HL-60/S4 treated with retinoic acid at 250 ng/mL for 4 days and 3 days (cell line): ENCODE measurements around the gene TOMM7.
"Not testable (repeated sequence)": the region's sequence is repeated elsewhere in the genome, so short reads cannot be mapped to it uniquely, and the experiment has no call there.

Source experiments
- in situ Hi-C: fragments of 300-500 bp; cut with MboI; formaldehyde crosslinking; loops from 2 replicates; pipeline ENCODE4 v1.7.0; 2022; ENCODE audit warnings: low sequenced_read_pairs

TOMM7 gene

GRCh38 chr7:22826593-22826992 lies 3.9 kb upstream of the TOMM7 start:
- in situ Hi-C loops = no loop called here

DNA sequence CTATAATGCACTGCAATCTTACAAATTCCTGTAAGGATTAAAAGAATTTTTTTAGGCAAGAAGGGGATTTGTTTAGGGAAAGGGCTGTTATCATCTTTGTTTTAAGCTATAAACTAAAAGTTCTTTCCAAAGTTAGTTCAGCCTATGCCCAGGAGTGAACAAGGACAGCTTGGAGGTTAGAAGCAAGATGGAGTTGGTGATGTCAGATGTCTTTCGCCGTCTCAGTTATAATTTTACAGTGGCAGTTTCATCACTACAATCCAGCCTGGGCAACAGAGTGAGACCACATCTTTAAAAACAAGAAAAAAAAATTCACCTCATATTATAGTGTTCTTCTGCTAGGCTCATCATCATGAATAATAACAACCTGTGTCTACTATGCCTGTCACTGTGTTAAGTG lies 2.1 kb upstream of the TOMM7 start:
- in situ Hi-C loops = no loop called here

- in situ Hi-C loops = no loop called here
Measured at GRCh38 chr7:22823142-22823497, 471 bp upstream of the TOMM7 start.

DNA sequence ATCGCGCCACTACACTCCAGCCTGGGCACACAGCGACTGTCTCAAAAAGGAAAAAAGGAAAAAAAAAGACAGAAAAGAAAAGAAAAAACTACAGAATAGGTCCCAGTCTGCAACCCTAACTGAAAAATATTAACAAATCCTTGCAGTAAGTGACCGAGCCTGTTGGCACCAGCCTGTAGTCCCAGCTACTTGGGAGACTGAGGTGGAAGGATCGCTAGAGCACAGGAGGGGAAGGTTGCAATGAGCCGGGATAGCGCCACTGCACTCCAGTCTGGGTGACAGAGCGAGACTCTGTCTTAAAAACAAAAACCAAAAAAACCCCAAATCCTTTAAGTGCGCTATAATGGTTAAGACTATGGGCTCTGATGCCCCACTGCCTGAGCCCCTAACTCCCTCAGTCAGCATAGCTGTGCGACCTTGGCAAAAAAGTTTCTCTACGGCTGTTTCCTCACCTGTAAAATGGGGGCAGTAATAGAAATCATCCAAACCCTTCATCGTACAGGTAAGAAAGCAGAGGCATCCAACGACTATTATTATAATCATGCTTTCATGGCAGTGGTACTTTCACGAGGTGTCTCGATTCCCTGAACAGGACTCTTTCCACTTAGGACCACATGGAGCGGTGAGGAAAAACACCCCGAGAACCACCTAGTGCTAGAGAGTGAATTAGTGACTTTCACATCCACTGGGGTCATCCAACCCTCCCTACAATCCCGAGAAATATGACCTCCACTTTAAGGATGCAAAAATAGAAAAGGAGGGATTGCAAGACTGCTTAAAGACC lies 755 bp downstream of the TOMM7 start:
- in situ Hi-C loops = no loop called here

GRCh38 chr7:22819476-22819875 lies 3.2 kb downstream of the TOMM7 start:
- in situ Hi-C loops = no loop called here

DNA sequence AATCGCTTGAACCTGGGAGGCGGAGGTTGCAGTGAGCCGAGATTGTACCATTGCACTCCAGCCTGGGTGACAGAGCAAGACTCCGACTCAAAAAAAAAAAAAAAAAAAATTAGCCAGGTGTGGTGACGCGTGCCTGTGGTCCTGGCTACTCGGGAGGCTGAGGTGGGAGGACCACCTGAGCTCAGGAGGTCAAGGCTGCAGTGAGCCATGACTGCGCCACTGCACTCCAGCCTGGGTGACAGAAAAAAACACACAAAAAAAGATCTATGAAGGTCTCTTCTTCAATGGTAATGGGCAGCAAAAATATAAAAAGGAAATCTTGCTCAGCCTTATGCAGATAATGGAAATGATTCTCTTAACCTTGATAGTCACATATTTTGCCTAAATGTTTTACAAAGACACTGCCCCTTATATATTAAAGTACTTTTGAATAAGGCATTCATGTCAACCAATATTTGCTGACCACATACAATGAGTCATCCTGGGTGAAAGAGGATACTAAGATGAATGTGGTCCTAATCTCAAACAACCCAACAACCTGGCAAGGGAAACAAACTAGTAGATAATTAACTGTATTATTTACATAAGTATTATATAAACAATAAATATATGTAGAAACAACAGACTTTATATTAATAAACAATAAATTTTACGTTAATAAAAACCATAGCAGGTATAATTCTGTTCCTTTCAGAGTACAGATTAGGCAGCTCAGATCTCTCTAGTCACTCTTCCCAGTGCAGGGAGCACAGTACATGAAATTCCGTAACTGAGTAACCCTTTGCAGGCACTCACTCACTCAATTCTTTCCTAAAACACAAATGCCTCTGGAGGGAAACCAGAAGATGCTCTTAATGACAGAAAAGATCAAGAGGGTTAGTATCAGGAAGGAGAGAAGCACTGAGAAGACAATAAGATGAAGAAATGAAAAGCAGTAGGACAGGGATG lies 8.1 kb downstream of the TOMM7 start:
- in situ Hi-C loops = no loop called here

DNA sequence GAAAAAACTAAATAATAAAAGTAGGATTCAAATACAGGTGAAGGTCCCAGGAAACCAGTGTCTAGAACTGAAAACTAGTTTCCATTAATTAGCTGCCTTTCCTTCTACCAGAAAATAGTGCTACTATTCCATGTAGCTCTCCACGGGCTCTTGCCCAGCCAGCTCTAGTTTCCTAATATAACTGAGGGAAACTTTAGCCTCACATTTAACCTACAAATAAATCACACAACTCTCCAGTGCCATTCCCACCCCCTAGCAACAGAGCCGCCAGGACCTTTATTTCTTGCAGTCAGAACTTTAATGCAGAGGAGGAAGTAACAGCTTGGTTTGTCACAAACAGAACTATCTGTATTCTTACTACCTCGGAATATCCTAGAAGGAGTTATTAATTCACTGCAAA lies 10.3 kb downstream of the TOMM7 start:
- in situ Hi-C loops = no loop called here

DNA sequence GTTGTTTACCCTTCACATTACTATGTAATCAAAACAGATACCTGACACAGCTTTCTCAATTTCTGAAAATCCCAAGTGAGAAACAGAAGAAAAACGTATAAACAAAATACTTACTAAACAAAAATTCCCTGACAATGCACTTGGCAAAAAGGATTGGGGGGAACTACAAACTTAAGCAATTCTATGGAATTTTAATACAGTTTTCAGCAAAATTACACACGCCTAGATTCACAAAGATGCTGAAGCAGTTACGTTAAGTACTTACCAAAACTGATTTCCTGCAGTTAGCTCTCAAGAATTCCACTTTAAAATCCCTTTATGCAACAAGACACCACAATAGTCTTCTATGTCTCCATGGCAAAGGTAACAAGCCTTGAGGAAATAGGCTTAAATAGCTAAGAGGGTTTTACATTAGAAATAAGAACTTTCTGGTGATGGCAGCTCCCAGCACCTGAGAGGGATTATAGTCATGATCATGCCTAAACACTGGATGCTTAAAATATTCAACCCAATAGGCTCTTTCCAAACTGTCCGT lies 10.8 kb downstream of the TOMM7 start:
- in situ Hi-C loops = no loop called here

DNA sequence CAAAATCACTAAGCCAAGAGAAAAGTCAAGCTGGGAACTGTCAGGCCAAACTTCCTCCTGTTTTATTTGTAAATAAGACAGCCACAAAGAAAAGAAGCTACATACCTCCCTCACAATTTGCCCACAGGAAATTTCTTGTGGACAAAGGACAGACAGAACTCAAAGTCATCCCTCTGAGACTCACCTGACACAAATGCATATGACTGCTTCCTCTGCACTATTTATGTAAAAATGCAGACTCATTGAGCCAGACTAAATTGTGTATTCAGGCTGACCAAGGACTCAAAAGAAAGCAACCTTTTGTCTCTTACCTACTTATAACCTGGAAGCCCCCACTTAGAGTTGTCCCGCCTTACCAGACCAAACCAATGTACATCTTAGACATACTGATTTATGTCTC lies 11.8 kb downstream of the TOMM7 start:
- in situ Hi-C loops = no loop called here

- in situ Hi-C loops = no loop called here
Measured at GRCh38 chr7:22809902-22810642, 12.6 kb downstream of the TOMM7 start.

DNA sequence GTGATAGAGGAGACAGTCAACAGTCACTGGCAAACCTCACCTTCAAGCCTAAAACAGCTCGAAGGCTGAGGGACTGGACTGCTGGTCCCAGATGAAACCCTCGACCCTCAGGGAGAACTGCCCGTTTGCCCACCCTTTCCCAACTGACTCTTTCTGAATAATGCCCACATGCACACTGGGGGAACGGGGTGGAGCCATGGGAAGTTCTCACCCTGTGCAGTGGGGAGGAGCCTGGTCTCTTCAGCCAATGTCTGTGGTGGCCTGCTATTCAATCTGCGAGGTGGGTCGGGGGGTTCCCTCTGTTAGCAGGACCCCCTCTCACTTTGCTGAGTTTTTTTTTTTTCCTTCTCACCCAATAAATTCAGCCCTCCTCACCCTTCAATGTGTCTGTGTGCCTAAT lies 14.5 kb downstream of the TOMM7 start:
- in situ Hi-C loops = no loop called here

DNA sequence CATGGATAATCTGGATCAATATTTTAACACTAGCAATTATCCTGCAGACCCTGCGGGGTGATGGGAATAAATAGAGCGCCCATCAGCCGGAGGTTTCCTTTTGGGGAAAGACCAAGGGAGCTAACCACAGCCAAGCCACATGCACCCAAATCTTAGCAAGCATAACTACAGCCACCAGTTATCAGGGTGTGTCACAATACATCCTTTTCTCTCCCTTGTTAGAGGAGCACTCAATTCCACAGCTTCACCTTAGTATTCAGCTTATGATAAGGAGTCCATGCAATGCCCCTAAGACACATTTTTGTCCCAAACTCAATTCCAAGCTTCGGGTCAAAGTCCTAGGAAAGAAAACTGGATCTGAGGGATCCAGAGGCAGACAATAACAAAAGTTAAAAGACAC lies 15.9 kb downstream of the TOMM7 start:
- in situ Hi-C loops = no loop called here

GRCh38 chr7:22805227-22805626 lies 17.4 kb downstream of the TOMM7 start:
- in situ Hi-C loops = no loop called here

- in situ Hi-C loops = not testable (repeated sequence)
Measured at GRCh38 chr7:22802831-22803230, 19.8 kb downstream of the TOMM7 start.

DNA sequence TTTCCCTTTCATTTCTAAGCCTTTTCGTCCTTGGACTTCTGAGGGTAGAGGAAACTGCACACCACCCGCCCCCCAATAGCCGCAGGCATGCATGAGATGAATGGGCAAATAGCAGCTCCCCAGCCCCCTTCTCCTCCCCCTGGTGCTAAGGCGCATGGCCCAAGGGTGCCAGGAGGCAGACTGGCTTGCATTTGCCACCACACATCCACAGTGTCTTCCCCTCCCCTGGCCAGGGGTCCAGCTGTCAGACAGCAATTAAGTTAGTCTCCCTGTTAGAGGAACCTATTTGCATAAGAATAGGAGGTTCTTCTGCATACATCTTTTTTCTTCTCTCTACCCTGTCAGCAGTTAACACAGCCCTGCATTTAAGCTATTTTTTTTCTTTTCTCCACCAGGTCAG lies 20.2 kb downstream of the TOMM7 start:
- in situ Hi-C loops = no loop called here

GRCh38 chr7:22801912-22802311 lies 20.7 kb downstream of the TOMM7 start:
- in situ Hi-C loops = no loop called here

DNA sequence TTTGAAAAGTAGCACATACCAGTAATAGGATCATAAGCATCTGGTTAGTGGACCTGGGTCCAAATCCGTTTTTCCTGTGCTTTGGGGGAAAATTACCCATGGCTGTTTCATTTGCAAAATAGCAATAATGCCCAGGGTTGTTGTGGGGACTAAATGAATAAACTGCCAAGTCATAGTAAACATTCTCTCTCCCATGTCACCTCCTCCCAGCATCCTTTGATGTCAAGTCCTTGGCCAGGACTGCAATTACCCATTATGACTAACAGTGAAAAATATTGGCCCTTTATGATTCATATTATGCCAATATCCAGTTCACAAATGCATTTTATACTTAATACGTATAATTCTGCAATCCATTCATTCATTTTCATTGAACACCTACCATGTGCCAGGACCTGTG lies 23.0 kb downstream of the TOMM7 start:
- in situ Hi-C loops = no loop called here

- in situ Hi-C loops = no loop called here
Measured at GRCh38 chr7:22793593-22794462, 28.8 kb downstream of the TOMM7 start.

DNA sequence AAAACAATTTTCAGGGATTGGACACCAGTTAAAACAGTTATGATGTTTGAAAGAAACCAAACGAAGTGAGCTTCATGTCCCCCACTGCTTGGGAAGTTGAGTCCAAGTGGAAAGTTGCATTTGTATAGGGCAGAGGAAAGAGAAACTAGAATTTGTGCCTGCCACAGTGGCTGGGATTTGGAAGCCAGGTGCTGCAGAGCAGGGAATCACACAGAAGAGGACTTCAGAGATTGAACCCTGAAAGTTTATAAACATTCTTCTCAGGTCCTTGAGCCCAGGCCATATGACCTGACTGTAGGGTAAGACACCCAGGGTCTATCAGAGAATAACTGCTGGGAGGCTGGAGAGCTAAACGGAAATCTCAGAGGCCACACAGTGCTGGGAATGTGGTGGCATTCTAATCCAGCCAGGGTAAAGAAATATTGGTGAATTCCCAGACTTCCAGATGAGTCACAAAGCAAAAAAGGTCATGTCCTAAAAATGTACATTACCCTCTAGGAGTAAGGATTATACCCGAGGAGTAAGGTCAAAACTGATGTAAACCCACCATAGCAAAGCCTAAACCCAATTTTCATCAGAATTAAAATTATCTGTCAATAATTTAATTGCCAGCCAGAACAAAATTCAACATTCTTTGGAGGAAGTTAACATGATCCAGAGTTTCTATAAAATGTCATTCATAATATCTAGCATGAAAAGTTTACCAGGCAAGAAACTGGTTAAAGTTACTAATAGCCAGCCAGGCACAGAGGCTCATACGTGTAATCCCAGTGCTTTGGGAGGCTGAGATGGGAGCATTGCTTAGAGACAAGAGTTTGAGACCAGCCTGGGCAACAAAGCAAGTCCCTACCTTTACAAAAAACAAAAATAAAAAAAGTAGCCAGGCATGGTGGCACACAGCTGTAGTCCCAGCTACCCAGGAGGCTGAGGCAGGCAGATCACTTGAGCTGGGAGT lies 31.2 kb downstream of the TOMM7 start:
- in situ Hi-C loops = no loop called here
